Erythroblast (primary cell): ENCODE data around the gene NDUFA6.

Experiments used
- GATA1 ChIP-seq: IDR thresholded peaks from 2 replicates; pipeline ENCODE4 v1.6.1; 2011; ENCODE audit warnings: low read depth, mild to moderate bottlenecking, control low read depth, low read length, moderate library complexity
- POLR2A ChIP-seq: IDR thresholded peaks from 2 replicates; pipeline ENCODE4 v1.6.1; 2011; ENCODE audit warnings: mild to moderate bottlenecking, low read length

- TF ChIP-seq POLR2A: no peak
- TF ChIP-seq GATA1: no peak
These were observed 51.3 kb downstream of the NDUFA6 start for GRCh38 chr22:42039271-42039670.
